OCI-LY1 (cell line): ENCODE data around the gene SLC46A3.

ENCODE experiments used
- H2AFZ ChIP-seq: fragments of 200-600 bp; sonication (generic), shearing (Covaris generic); 2 replicates; pipeline ENCODE4 v1.6.0; 2014; ENCODE audit warnings: antibody characterized with exemption, mild to moderate bottlenecking, low read length
- H3F3A ChIP-seq: fragments of 200-600 bp; sonication (generic), shearing (Covaris generic); 2 replicates; pipeline ENCODE4 v1.6.0; 2014; ENCODE audit warnings: mild to moderate bottlenecking, antibody characterized with exemption, low read length, moderate library complexity; ENCODE audit not compliant: insufficient read depth
- H3K27ac ChIP-seq: fragments of 200-600 bp; sonication (generic); 2 replicates; pipeline ENCODE4 v1.5.1; 2014; ENCODE audit warnings: low read length, mixed run types, mild to moderate bottlenecking, low read depth; ENCODE audit not compliant: poor library complexity, severe bottlenecking
- H3K27me3 ChIP-seq: fragments of 200-600 bp; sonication (generic); 2 replicates; pipeline ENCODE4 v1.6.0; 2014; ENCODE audit warnings: antibody characterized with exemption, mild to moderate bottlenecking, low read length, moderate library complexity; ENCODE audit not compliant: insufficient read depth
- H3K36me3 ChIP-seq: fragments of 200-600 bp; sonication (generic); 2 replicates; pipeline ENCODE4 v1.6.1; 2014; ENCODE audit warnings: mild to moderate bottlenecking, antibody characterized with exemption, low read length, moderate library complexity, mixed read lengths; ENCODE audit not compliant: insufficient read depth
- H3K4me1 ChIP-seq: fragments of 200-600 bp; sonication (generic); 2 replicates; pipeline ENCODE4 v1.5.1; 2014; ENCODE audit warnings: mild to moderate bottlenecking, low read length, moderate library complexity; ENCODE audit not compliant: insufficient read depth, severe bottlenecking
- H3K4me2 ChIP-seq: fragments of 200-600 bp; sonication (generic), shearing (Covaris generic); 2 replicates; pipeline ENCODE4 v1.6.1; 2014; ENCODE audit warnings: low read length
- H3K4me3 ChIP-seq: fragments of 200-600 bp; sonication (generic); 2 replicates; pipeline ENCODE4 v1.5.1; 2014; ENCODE audit warnings: low read length, low read depth, mild to moderate bottlenecking, mixed read lengths; ENCODE audit not compliant: poor library complexity, severe bottlenecking
- H3K79me2 ChIP-seq: fragments of 200-600 bp; shearing (Covaris generic); 2 replicates; pipeline ENCODE4 v1.6.1; 2016; ENCODE audit warnings: mixed run types, low read length, mixed read lengths; ENCODE audit not compliant: insufficient read depth
- H3K9ac ChIP-seq: fragments of 200-600 bp; sonication (generic), shearing (Covaris generic); 2 replicates; pipeline ENCODE4 v1.6.1; 2014; ENCODE audit warnings: mild to moderate bottlenecking, low read length, mixed read lengths
- H3K9me2 ChIP-seq: fragments of 200-600 bp; sonication (generic), shearing (Covaris generic); 2 replicates; pipeline ENCODE4 v1.6.1; 2014; ENCODE audit warnings: low read depth, mild to moderate bottlenecking, low read length, mixed read lengths
- H3K9me3 ChIP-seq: fragments of 200-600 bp; shearing (Covaris generic); 2 replicates; pipeline ENCODE4 v1.6.1; 2014; ENCODE audit warnings: low read length, mixed read lengths
- H4K20me1 ChIP-seq: fragments of 200-600 bp; sonication (generic), shearing (Covaris generic); 2 replicates; pipeline ENCODE4 v1.6.0; 2016; ENCODE audit warnings: mild to moderate bottlenecking, low read length; ENCODE audit not compliant: insufficient read depth
- CTCF ChIP-seq: fragments of 200-600 bp; sonication (generic), shearing (Covaris generic); IDR thresholded peaks from 2 replicates; pipeline ENCODE4 v1.5.1; 2017; ENCODE audit warnings: mild to moderate bottlenecking, antibody characterized with exemption, low read length, moderate library complexity, mixed read lengths
- EZH2 ChIP-seq: fragments of 200-600 bp; sonication (generic), shearing (Covaris generic); IDR thresholded peaks from 2 replicates; pipeline ENCODE4 v1.8.0; 2017; ENCODE audit warnings: borderline replicate concordance, mixed run types, mild to moderate bottlenecking, antibody characterized with exemption, low read length, moderate library complexity, mixed read lengths

Gene SLC46A3

DNA sequence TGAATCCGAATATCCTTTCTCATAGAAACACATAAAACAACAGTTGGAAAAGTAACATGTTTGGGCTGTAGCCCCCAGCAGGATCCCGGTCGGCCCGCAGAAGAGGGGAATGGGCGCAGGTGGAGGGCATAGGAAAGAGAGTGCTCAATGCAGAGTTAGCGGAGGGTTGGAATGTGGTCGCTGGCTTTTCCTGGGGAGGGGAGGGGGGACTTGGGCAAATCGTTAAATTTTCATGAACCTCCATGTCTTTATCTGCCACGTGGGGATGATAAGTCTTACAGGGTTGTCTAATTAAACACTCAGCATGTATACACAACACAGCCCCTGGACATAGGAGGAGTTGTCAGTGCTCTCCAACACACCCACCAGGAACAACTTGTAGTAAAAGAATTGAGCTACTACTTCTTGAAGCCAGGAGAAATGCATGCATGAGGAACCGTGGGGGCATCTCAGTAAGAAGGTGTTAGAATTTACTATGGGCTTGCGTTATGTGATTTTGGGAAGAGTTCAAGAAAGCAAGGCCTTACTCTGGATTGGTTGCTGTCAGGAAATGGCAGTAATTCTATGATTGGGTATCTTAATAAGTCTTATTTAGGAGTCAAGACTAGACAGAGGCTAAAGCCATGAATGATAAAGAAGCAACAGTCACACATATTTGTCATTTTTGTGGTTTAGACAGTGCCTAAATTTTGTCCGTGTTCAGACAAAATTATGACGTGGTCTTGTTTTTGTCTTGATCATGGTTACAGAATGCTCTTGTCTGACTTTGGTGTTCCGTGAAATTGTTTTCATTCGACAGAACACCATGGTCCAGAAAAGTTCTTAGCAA, 671 bp upstream of the SLC46A3 start:
- Histone ChIP-seq H3K4me3 (peak overlapping the region; percentile 80), H3K27ac (no peak overlapping the region), H3K9ac (peak overlapping the region; percentile 63)

DNA sequence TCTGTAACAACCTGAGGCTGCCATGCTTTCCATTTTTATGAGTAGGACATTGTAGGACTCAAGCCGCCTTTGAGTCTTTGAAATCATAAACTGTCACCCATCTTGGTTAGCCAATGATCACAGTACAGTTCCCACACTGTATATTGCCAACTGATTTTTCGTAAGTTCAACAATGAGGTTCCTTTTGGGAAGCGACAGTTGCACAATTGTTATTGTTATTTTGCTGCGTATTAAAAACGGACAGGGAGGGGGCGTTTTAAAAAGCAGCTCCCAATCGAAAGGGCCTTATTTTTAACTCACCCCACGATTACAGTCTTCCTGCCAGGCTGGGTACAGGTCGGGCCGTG, 601 bp downstream of the SLC46A3 start:
- Histone ChIP-seq H3K4me1 (peaks cover 25% of the 10 kb centered on the region), H2AFZ (peak overlapping the region; percentile 6; the same call in 1 of the 2 replicates), H3K27ac (no peak overlapping the region), H3K36me3 (0 out of 2 replicates have a peak, but pooled peaks cover 4% of the 10 kb centered on the region), H4K20me1 (no peaks in the 10 kb centered on the region), H3K4me3 (peak overlapping the region; percentile 80), H3K9me2 (no peaks in the 10 kb centered on the region), H3K27me3 (no peaks in the 10 kb centered on the region), H3K9ac (peak overlapping the region; percentile 70), H3K4me2 (peak overlapping the region; percentile 87), H3K9me3 (no peaks in the 10 kb centered on the region), H3F3A (0 out of 2 replicates have a peak, but pooled peaks cover 2% of the 10 kb centered on the region), H3K79me2 (no peaks in the 10 kb centered on the region)
- TF ChIP-seq EZH2 (no peak), CTCF (no peak)

More for the DNA sequence above, 671 bp upstream of the SLC46A3 start:
- Histone ChIP-seq H2AFZ (peak overlapping the region; percentile 81), H3K4me1 (peaks cover 25% of the 10 kb centered on the region), H3F3A (no peaks in the 10 kb centered on the region), H3K27me3 (no peaks in the 10 kb centered on the region), H3K4me2 (peak overlapping the region; percentile 87), H3K9me2 (no peaks in the 10 kb centered on the region), H4K20me1 (no peaks in the 10 kb centered on the region), H3K9me3 (no peaks in the 10 kb centered on the region), H3K79me2 (no peaks in the 10 kb centered on the region), H3K36me3 (0 out of 2 replicates have a peak, but pooled peaks cover 4% of the 10 kb centered on the region)
- TF ChIP-seq EZH2 (no peak), CTCF (no peak)

DNA sequence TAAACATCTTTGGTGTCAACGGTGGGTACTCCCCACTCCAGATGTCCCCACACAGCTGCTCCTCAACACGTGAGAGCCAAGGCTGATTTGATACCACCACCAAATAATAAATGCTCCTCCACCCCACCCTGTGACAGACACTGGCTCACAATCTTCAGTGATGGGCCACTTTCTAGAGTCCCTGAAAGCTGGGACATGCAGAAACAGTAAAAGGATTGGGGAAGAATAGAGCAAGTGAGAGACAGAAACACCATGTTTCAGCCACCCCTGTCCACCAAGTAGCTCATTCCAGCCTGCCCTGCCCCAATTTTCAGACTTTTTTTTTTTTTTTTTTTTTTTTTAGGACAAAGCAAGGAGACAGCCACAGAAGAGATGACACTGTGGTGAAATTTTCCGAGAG, 1.6 kb downstream of the SLC46A3 start:
- Histone ChIP-seq H3K4me3 (no peak overlapping the region), H3F3A (0 out of 2 replicates have a peak, but pooled peaks cover 4% of the 10 kb centered on the region), H3K9me3 (no peaks in the 10 kb centered on the region), H3K27ac (no peak overlapping the region), H3K4me2 (peak overlapping the region; percentile 87; the same call in 1 of the 2 replicates), H4K20me1 (no peaks in the 10 kb centered on the region), H3K27me3 (no peaks in the 10 kb centered on the region), H2AFZ (no peak overlapping the region), H3K9ac (no peak overlapping the region), H3K9me2 (no peaks in the 10 kb centered on the region), H3K79me2 (no peaks in the 10 kb centered on the region), H3K4me1 (peaks cover 25% of the 10 kb centered on the region), H3K36me3 (peaks cover 7% of the 10 kb centered on the region; the same call in 1 of the 2 replicates)
- TF ChIP-seq CTCF (no peak), EZH2 (no peak)
